Gastroesophageal sphincter (tissue), 3 donors: Measurements from ENCODE around the gene FCAR.

ENCODE experiments used
- CTCF ChIP-seq, 4 experiments: fragments of 200-600 bp in 2 of 4; fragments of 450-650 bp in 2 of 4; sonication (generic) in 1 of 4; IDR thresholded peaks; one replicate each; pipeline ENCODE4 v1.5.1; 2017 to 2019; ENCODE audit warnings: antibody characterized with exemption in 4 of 4, mild to moderate bottlenecking in 2 of 4, moderate library complexity in 2 of 4
- POLR2A ChIP-seq, 2 donors: fragments of 450-650 bp; IDR thresholded peaks; one replicate each; pipeline ENCODE4 v1.6.1; 2017; ENCODE audit warnings: antibody characterized with exemption in 2 of 2, mild to moderate bottlenecking in 2 of 2, moderate library complexity in 1 of 2

DNA sequence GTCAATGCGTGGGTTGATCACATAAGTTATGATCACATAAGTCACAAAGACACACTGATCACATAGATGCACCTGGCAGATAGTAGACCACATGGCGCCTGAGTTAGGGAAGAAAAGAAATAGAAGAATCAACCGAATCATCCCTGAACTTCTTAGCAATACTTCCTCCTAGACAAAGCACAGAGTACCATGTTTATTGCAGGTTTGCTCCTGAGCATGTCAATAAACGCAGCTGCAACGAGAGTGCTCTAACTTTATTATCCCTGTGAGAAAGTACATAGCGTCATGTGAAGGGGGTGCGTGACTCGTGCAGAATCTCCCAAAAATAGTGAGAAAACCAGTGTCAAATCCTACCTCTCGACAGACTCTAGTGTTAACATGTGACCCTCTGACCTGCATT is 49.2 kb downstream of the FCAR start:
- TF ChIP-seq CTCF (IDR thresholded peaks at IDR 0.05) (no peak), POLR2A (IDR thresholded peaks at IDR 0.05) (no peak)
